Measurements from ENCODE around the gene BACH1.

Gene BACH1

GRCh38 chr21:29333406-29333805 is 34.7 kb downstream of the BACH1 start:
- FAIRE-seq: no peak

GRCh38 chr21:29334717-29335428 is 36.2 kb downstream of the BACH1 start:
- no peak for FAIRE-seq
- DNase-seq (ENCODE audit: insufficient read length, low spot score): no peak
- TF ChIP-seq, protein P1, sequence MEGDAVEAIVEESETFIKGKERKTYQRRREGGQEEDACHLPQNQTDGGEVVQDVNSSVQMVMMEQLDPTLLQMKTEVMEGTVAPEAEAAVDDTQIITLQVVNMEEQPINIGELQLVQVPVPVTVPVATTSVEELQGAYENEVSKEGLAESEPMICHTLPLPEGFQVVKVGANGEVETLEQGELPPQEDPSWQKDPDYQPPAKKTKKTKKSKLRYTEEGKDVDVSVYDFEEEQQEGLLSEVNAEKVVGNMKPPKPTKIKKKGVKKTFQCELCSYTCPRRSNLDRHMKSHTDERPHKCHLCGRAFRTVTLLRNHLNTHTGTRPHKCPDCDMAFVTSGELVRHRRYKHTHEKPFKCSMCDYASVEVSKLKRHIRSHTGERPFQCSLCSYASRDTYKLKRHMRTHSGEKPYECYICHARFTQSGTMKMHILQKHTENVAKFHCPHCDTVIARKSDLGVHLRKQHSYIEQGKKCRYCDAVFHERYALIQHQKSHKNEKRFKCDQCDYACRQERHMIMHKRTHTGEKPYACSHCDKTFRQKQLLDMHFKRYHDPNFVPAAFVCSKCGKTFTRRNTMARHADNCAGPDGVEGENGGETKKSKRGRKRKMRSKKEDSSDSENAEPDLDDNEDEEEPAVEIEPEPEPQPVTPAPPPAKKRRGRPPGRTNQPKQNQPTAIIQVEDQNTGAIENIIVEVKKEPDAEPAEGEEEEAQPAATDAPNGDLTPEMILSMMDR (IDR thresholded peaks at IDR 0.05; ENCODE audit: insufficient read depth, missing control alignments): no peak

More at GRCh38 chr21:29333406-29333805, 34.7 kb downstream of the BACH1 start:
- no peak for DNase-seq (ENCODE audit: insufficient read length, low spot score)
- TF ChIP-seq, protein P1 (IDR thresholded peaks at IDR 0.05; ENCODE audit: insufficient read depth, missing control alignments): no peak

DNA sequence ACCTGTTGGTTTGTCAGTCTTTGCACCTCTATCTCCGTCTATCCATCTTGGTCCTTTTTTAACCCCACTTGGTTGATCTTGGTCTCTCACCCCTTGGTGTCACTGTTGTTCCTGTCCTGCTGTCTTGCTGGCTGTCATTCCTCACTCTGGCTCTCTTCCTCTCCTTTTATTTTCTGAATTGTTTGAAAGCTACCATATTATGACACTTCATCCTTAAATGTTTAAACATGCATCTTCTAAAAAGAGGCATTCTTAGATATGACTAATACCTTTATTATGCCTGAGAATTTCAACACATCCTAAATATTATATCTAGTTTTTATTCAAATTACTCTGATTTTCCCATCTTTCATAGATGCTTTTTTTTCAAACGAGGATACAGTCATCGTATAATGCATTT is 37.0 kb downstream of the BACH1 start:
- TF ChIP-seq, protein P1 (IDR thresholded peaks at IDR 0.05; ENCODE audit: insufficient read depth, missing control alignments): no peak
- DNase-seq (ENCODE audit: insufficient read length, low spot score) (no peak), FAIRE-seq (no peak)

- DNase-seq (ENCODE audit: insufficient read length, low spot score) (no peak), FAIRE-seq (no peak)
- TF ChIP-seq, protein P1 (IDR thresholded peaks at IDR 0.05; ENCODE audit: insufficient read depth, missing control alignments): no peak
Measured at GRCh38 chr21:29338256-29338655, 39.5 kb downstream of the BACH1 start.

- DNase-seq (ENCODE audit: insufficient read length, low spot score): no peak
- TF ChIP-seq, protein P1 (IDR thresholded peaks at IDR 0.05; ENCODE audit: insufficient read depth, missing control alignments): no peak
- FAIRE-seq: no peak
Measured at GRCh38 chr21:29340228-29340627, 41.5 kb downstream of the BACH1 start.

GRCh38 chr21:29342363-29342957 is 43.7 kb downstream of the BACH1 start:
- no peak for DNase-seq (ENCODE audit: insufficient read length, low spot score)
- FAIRE-seq: no peak
- TF ChIP-seq, protein P1 (IDR thresholded peaks at IDR 0.05; ENCODE audit: insufficient read depth, missing control alignments): no peak

DNA sequence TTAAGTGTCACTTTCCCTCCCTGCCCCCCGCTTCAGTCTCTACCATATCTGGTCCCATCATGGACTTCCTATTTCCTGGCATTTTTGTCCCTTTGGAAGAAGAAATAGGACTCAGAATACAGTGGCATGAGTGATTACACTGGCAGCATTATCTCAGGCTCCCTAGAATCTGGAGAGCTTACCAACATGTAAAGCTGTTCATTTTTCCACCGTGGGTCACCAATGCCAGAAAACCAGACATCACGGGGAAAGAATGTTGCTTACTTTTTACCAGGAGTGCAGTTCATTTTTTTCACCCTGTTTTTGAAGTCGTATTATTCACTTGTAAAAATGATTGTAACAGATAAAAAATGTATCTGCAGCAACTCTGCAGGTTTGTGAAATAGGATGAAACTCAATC is 44.8 kb downstream of the BACH1 start:
- TF ChIP-seq, protein P1 (IDR thresholded peaks at IDR 0.05; ENCODE audit: insufficient read depth, missing control alignments): no peak
- no peak for DNase-seq (ENCODE audit: insufficient read length, low spot score)
- FAIRE-seq: no peak
